Suprapubic skin (tissue), 4 donors: Measurements from ENCODE around the gene TMEM187. TPM values are rescaled to one million over a fixed set of nuclear protein-coding genes. Genes with fewer than 3 reads are reported as not detected.

Experiments
- DNase-seq, 2 donors: peaks; one replicate each; pipeline ENCODE4 v3.0.0-alpha.2; 2019; ENCODE audit warnings: low spot score in 2 of 2
- H3K27ac ChIP-seq: fragments of 200-600 bp; sonication (generic); one replicate; pipeline ENCODE4 v1.5.1; 2019
- H3K27me3 ChIP-seq: fragments of 200-600 bp; sonication (generic); one replicate; pipeline ENCODE4 v1.5.1; 2019
- H3K36me3 ChIP-seq: fragments of 200-600 bp; sonication (generic); one replicate; pipeline ENCODE4 v1.5.1; 2019
- H3K4me1 ChIP-seq: fragments of 200-600 bp; sonication (generic); one replicate; pipeline ENCODE4 v1.5.1; 2019
- H3K4me3 ChIP-seq: fragments of 200-600 bp; sonication (generic); one replicate; pipeline ENCODE4 v1.5.1; 2019; ENCODE audit warnings: mild to moderate bottlenecking
- H3K9me3 ChIP-seq: fragments of 200-600 bp; sonication (generic); one replicate; pipeline ENCODE4 v1.5.1; 2019
- CTCF ChIP-seq, 2 donors: fragments of 200-600 bp in 1 of 2; fragments of 450-650 bp in 1 of 2; sonication (generic) in 1 of 2; IDR thresholded peaks; one replicate each; pipeline ENCODE4 v1.5.1; 2016 to 2019; ENCODE audit warnings: antibody characterized with exemption in 2 of 2, mild to moderate bottlenecking in 1 of 2, moderate library complexity in 1 of 2
- EP300 ChIP-seq: sonication (generic); formaldehyde crosslinking; IDR thresholded peaks from one replicate; pipeline ENCODE4 v1.6.1; 2017; ENCODE audit warnings: antibody characterized with exemption
- POLR2A ChIP-seq, 2 donors: fragments of 450-650 bp; IDR thresholded peaks; one replicate each; pipeline ENCODE4 v1.6.1; 2017; ENCODE audit warnings: antibody characterized with exemption in 2 of 2, mild to moderate bottlenecking in 2 of 2, moderate library complexity in 2 of 2
- POLR2AphosphoS5 ChIP-seq, 3 donors: sonication (generic); formaldehyde crosslinking; IDR thresholded peaks; one replicate each; pipeline ENCODE4 v1.6.1; 2017; ENCODE audit warnings: antibody characterized with exemption in 3 of 3
- WGBS: methylation state at CpG from one replicate; pipeline ENCODE4 v1.1.5; 2018; 5-methylcytosine and 5-hydroxymethylcytosine counted together
- total RNA-seq, 4 donors: library from RNA; depleted of rRNA; stranded (reverse); fragments of >200 nt; gene quantifications; one replicate each; pipeline ENCODE4 v1.1.0, GENCODE V29; 2016

TMEM187 gene
- total RNA-seq, 4 donors from 2014 or later: 7.8 to 10.7 (median 8.6) TPM

- Histone ChIP-seq H3K4me3 (no peak overlapping the region), H3K9me3 (no peaks in the 10 kb centered on the region), H3K4me1 (peaks cover 42% of the 10 kb centered on the region), H3K36me3 (peaks cover 31% of the 10 kb centered on the region), H3K27me3 (no peaks in the 10 kb centered on the region), H3K27ac (no peak overlapping the region)
- 84% methylated on average over 3 of the region's 5 CpGs for WGBS
- DNase-seq: no peak
- TF ChIP-seq EP300 (no peak), POLR2A (IDR thresholded peaks at IDR 0.05) (no peak), CTCF (IDR thresholded peaks at IDR 0.05) (no peak), POLR2AphosphoS5 (IDR thresholded peaks at IDR 0.05) (no peak)
These were observed 7.1 kb upstream of the TMEM187 start for GRCh38 chrX:153965406-153965805.

- Histone ChIP-seq H3K9me3 (no peaks in the 10 kb centered on the region), H3K27ac (no peak overlapping the region), H3K27me3 (no peaks in the 10 kb centered on the region), H3K4me1 (peaks cover 42% of the 10 kb centered on the region), H3K36me3 (peaks cover 22% of the 10 kb centered on the region), H3K4me3 (no peak overlapping the region)
- no peak for DNase-seq
- TF ChIP-seq POLR2AphosphoS5 (IDR thresholded peaks at IDR 0.05) (no peak), EP300 (no peak), CTCF (IDR thresholded peaks at IDR 0.05) (no peak), POLR2A (IDR thresholded peaks at IDR 0.05) (no peak)
- 73% methylated on average over 11 of the region's 15 CpGs for WGBS
These were observed 6.3 kb upstream of the TMEM187 start for GRCh38 chrX:153966283-153966688.

- H3K27ac ChIP-seq: no peak overlapping the region
- peaks cover 42% of the 10 kb centered on the region for H3K4me1 ChIP-seq
- DNase-seq: peak in 1 of 2 donors; percentile 62
- H3K4me3 ChIP-seq: no peak overlapping the region
- H3K36me3 ChIP-seq: peaks cover 15% of the 10 kb centered on the region
- no peaks in the 10 kb centered on the region for H3K27me3 ChIP-seq
- WGBS: 72% methylated on average over 11 of the region's 14 CpGs
- TF ChIP-seq CTCF (IDR thresholded peaks at IDR 0.05): no peak
- TF ChIP-seq POLR2A (IDR thresholded peaks at IDR 0.05): no peak
- TF ChIP-seq EP300: no peak
- no peak for TF ChIP-seq POLR2AphosphoS5 (IDR thresholded peaks at IDR 0.05)
- H3K9me3 ChIP-seq: no peaks in the 10 kb centered on the region
These were observed 5.6 kb upstream of the TMEM187 start for GRCh38 chrX:153966841-153967535.

- Histone ChIP-seq H3K4me1 (peaks cover 42% of the 10 kb centered on the region), H3K27me3 (no peaks in the 10 kb centered on the region), H3K9me3 (no peaks in the 10 kb centered on the region), H3K27ac (no peak overlapping the region), H3K4me3 (peak overlapping the region; percentile 60), H3K36me3 (peaks cover 9% of the 10 kb centered on the region)
- peak in 1 of 2 donors; percentile 57 for DNase-seq
- WGBS: 79% methylated on average over 16 of the region's 16 CpGs
- TF ChIP-seq EP300 (no peak), CTCF (IDR thresholded peaks at IDR 0.05) (no peak), POLR2A (IDR thresholded peaks at IDR 0.05) (no peak), POLR2AphosphoS5 (IDR thresholded peaks at IDR 0.05) (no peak)
These were observed 4.9 kb upstream of the TMEM187 start for GRCh38 chrX:153967536-153968224.

GRCh38 chrX:153968255-153968654 lies 4.3 kb upstream of the TMEM187 start:
- Histone ChIP-seq H3K27ac (no peak overlapping the region), H3K36me3 (peaks cover 5% of the 10 kb centered on the region), H3K4me1 (peaks cover 42% of the 10 kb centered on the region), H3K27me3 (no peaks in the 10 kb centered on the region), H3K9me3 (no peaks in the 10 kb centered on the region), H3K4me3 (peak overlapping the region; percentile 60)
- peak in 1 of 2 donors; percentile 59 for DNase-seq
- WGBS: 76% methylated on average over 9 of the region's 9 CpGs
- TF ChIP-seq CTCF (IDR thresholded peaks at IDR 0.05) (no peak), POLR2AphosphoS5 (IDR thresholded peaks at IDR 0.05) (no peak), POLR2A (IDR thresholded peaks at IDR 0.05) (no peak), EP300 (no peak)
